Measurements from ENCODE around the gene PLPPR4.

- TF ChIP-seq SUZ12 (IDR thresholded peaks at IDR 0.05) (no peak), SP1 (IDR thresholded peaks at IDR 0.05) (no peak), ELF4 (IDR thresholded peaks at IDR 0.05) (no peak), ZNF384 (IDR thresholded peaks at IDR 0.05) (no peak), BHLHE40 (IDR thresholded peaks at IDR 0.05; ENCODE audit: borderline replicate concordance) (no peak), TARDBP (IDR thresholded peaks at IDR 0.05) (no peak), HDGF (IDR thresholded peaks at IDR 0.05; ENCODE audit: borderline replicate concordance) (no peak), LEF1 (IDR thresholded peaks at IDR 0.05; ENCODE audit: borderline replicate concordance) (no peak), FOXK2 (IDR thresholded peaks at IDR 0.05) (no peak), L3MBTL2 (conservative IDR thresholded peaks at IDR 0.05) (no peak), NFRKB (IDR thresholded peaks at IDR 0.05) (no peak), FOXM1 (IDR thresholded peaks at IDR 0.05; ENCODE audit: borderline replicate concordance) (no peak), FOXA1 (IDR thresholded peaks at IDR 0.05) (no peak)
Measured at GRCh38 chr1:99326215-99326949, 62.1 kb downstream of the PLPPR4 start.

All from HEK293T (cell line).